Measurements from ENCODE around the gene BMF.
"Not testable (repeated sequence)": the region's sequence is repeated elsewhere in the genome, so short reads cannot be mapped to it uniquely, and the experiment has no call there.

BMF gene, protein sequence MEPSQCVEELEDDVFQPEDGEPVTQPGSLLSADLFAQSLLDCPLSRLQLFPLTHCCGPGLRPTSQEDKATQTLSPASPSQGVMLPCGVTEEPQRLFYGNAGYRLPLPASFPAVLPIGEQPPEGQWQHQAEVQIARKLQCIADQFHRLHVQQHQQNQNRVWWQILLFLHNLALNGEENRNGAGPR

DNA sequence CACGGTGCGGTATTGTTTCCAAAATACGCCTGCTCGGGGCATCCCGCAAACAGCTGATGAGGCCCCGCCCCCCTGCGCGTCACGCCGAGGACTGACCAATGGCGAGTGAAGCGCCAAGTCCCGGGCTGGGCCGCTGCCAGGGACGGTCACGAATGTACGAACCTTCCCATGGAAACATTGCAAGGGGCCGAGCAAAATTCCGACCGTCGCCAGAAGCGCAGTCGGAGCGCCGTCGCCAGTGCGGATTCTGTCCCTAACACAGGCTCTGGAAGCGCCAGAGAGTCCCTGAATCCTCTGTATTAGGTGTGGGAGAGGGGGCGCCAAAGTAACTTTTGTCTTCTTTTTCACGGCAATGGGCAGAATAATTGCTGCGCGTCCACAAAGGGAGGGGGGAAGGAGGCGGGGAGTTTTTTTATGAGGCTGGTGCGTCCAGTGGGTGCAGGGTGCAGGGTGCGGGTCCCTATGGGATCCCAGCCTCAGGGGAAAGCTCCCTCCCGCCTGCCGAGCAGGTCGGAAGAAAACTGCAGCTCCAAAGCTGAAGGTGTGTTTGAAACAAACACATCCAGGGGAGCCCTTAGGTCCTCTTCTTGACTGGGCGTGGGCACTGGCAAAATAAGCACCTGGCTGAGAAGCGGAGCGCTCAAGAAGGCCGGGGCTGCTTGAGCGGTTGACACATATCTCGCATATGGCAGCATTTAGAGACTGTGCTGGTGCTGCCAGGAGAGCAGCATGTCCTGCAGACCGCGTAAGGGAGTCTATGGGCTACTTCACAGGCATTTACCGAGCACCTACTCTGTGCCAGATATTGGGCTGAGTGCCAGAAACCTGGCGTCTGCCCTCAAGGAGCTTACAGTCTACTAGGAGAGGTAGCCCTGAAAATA, at the start of gene BMF:
TSS of gene BMF (minus strand) at position 25 of the 881 bp plus-strand sequence. CDS start 2,793 bp downstream, outside the sequence.
- intact Hi-C loops (cut with DNase I), result loop anchor here (5.0 to 10.0 kb wide), 3 partner anchors 42 to 64 kb away; partner anchors contain the start of gene BUB1B
- peak; percentile 96 to 99 (median 98) for DNase-seq

DNA sequence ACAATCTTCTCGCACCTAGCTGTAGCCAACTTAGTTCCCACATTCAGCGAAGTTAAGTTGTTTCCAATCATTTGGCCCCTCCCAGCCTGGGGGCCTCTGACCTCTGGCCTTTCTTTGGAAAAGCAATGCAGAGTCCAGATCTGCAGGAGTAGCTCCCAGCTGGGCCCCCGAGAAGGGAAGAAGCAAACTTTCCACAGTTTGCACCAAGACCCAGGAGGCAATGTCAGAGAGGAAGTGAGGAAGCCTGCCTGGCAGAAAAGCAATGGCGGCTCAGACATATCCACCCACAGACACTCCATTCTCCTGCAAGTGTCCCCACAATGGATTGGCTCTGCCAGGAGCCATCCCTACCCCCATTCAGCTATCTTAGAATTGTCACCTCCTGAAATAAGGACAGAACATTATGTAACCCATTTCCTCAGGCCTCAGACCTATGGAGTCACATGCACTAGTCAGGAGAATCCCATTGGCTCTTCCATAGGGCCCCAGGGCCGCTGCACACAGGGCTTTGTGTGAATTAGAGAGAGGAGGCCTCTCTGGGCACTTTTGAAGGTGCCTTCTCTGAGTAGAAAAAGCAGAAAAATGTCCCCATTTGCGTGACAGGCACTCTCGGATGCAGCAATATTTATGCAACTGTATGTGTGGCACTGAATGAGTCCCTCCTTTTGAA, 49.2 kb upstream of the BMF start:
- intact Hi-C loops (cut with DNase I), result no loop called here
- DNase-seq, result no peak

- intact Hi-C loops (cut with DNase I), result no loop called here
Measured at GRCh38 chr15:40155270-40155910, 46.7 kb upstream of the BMF start.

DNA sequence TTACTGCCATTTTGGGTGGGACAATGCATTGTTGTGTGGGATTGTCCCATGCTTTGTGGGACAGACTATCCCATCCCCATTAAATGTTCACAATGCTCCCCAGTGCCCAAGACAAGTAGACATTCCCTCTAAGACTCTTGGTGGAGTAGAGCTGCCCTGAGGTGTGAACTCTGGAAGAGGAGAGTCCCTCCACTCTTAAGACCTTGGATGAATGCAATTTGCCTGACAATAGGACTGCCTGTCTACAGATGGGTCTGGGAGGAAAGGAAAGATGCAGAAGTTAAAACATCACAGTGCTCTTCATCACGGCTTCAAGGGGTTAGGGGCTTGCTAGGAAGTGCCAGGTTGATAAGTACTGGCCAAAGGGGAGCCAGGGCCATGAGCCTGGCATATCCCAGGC, 46.1 kb upstream of the BMF start:
- intact Hi-C loops (cut with DNase I); DNase-seq: not testable (repeated sequence)

More at GRCh38 chr15:40155270-40155910, 46.7 kb upstream of the BMF start:
- no peak for DNase-seq

GRCh38 chr15:40151991-40152390, 43.3 kb upstream of the BMF start:
- peak in 6 of 42 donors; percentile 7 to 49 (median 16) for DNase-seq
- intact Hi-C loops (cut with DNase I), result no loop called here

- DNase-seq, result no peak
- intact Hi-C loops (cut with DNase I), result no loop called here
Measured at GRCh38 chr15:40151499-40151898, 42.8 kb upstream of the BMF start.

GRCh38 chr15:40150163-40150925, 41.7 kb upstream of the BMF start:
- DNase-seq, result peak in 15 of 42 donors; percentile 2 to 58 (median 22)
- intact Hi-C loops (cut with DNase I), result no loop called here

DNA sequence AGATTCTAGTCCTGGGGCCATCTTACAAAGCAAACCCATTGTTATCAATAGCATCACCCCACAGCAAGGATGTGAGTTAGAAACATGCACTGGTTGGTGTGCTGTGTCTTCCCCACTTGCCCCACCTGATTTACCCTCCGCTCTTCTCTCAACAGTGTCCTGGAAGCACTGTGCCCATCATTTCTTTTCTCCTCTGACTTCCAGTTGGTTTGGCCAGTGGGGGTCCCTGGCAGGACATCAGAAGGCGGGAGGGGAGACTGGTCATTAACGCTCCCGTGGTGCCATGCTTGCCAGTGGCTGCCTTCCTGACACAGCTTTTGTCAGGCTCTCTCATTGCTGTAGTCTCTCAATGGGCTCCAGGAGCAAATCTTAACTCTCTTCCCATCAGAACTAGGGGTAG, 40.7 kb upstream of the BMF start:
- intact Hi-C loops (cut with DNase I), result no loop called here

DNA sequence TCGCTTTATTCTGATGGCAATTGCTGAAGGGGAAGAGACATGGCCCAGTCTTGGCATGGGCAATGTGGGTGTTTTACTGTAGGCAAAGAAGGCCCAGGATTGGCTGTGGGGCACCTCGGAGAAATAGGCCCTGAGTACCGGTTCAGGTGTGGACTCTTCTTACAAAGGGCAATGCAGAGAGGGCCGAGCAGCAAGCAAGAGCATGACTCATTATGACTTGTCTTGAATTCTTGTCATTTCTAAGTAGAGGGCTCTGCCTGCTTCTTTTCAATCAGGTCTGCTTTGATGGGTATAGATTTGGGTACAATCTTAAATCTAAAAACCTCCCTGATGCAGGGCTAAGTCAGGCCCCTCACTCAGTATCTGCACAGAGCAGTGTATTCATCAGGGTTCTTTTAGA, 37.4 kb upstream of the BMF start:
- intact Hi-C loops (cut with DNase I), result no loop called here

More for the DNA sequence above, 40.7 kb upstream of the BMF start:
- DNase-seq, result no peak

DNA sequence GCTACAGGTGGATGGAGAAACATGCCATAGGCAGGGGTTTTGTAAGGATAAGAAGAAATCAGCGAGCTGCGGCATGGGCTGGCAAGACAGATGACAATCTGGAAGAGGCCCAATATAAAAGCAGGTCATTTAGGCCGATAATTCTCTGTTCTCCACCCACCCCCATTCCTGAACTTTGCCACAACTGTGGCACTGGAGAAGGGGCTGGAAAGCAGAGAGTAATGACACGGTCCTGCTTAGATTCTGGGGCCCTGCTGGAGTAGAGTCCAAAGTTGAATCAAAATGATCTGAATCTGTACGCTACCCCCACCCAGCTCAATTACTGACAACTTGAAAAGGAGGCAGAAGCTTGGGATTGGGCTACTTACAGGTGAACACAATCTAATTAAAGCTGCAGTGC, 33.7 kb upstream of the BMF start:
- intact Hi-C loops (cut with DNase I), result no loop called here
- DNase-seq, result no peak

More for the DNA sequence above, 37.4 kb upstream of the BMF start:
- DNase-seq, result no peak

GRCh38 chr15:40138201-40138570, 29.5 kb upstream of the BMF start:
- intact Hi-C loops (cut with DNase I); DNase-seq: not testable (repeated sequence)

GRCh38 chr15:40137303-40138200, 28.9 kb upstream of the BMF start:
- no peak for DNase-seq
- intact Hi-C loops (cut with DNase I), result no loop called here

GRCh38 chr15:40136470-40137302, 28.0 kb upstream of the BMF start:
- DNase-seq, result no peak

GRCh38 chr15:40135846-40136450, 27.3 kb upstream of the BMF start:
- DNase-seq, result not testable (repeated sequence)

More at GRCh38 chr15:40136470-40137302, 28.0 kb upstream of the BMF start:
- intact Hi-C loops (cut with DNase I), result no loop called here

DNA sequence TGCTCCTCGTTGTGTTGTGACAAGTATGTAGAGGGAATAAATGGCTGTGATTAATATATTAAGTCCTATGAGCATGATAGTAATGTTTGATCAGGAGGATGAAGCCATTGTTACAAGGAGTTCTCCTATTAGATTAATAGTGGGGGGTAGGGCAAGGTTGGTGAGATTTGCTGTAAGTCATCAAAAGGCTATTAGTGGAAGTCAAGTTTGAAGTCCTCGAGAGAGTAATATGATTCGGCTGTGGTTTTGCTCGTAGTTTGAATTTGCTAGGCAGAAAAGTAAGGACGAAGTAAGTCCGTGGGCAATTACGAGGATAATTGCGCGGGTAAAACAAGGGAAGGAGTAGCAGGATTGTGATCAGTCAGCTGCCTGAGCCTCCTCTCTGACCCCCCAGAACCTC, 26.2 kb upstream of the BMF start:
- no peak for DNase-seq
- intact Hi-C loops (cut with DNase I), result no loop called here

More at GRCh38 chr15:40135846-40136450, 27.3 kb upstream of the BMF start:
- intact Hi-C loops (cut with DNase I), result not testable (repeated sequence)

DNA sequence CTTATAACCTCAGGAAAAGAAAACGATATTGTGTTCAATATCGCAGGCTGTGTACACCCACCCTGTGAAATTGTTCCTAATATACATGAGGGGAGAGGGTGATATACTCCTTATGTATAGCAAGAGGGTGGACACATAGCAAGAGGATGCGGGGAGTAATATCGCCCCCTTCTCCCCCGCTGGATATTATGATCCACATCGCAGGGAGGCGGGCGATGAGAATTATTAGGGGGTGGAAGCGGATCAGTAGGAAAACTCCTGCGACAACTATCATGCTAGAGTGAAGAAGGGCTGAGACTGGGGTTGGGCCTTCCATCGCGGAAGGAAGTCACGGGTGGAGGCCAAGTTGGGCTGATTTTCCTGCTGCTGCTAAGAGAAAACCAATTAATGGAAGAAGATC, 24.9 kb upstream of the BMF start:
- DNase-seq, result no peak
- intact Hi-C loops (cut with DNase I), result no loop called here

All from head of caudate nucleus (tissue), 42 donors.